T-helper 2 cell treated with Interferon-gamma antibody and Interleukin-4, amounts not matched to agents 100 ng/mL and 5 ng/mL, for 36 hours (primary cell): Measurements from ENCODE around the gene PTPRF. TPM values are rescaled to one million over a fixed set of nuclear protein-coding genes. Genes with fewer than 3 reads are reported as not detected.
"Not testable (repeated sequence)": the region's sequence is repeated elsewhere in the genome, so short reads cannot be mapped to it uniquely, and the experiment has no call there.

Experiments used
- intact Hi-C: fragments of 100-400 bp; cut with micrococcal nuclease; formaldehyde crosslinking; loops from one replicate; pipeline ENCODE4 v1.15.1; 2023
- total RNA-seq: library from RNA; stranded (reverse); gene quantifications from 2 replicates; pipeline ENCODE4 v1.2.3, GENCODE V29; 2022

Gene PTPRF
- total RNA-seq, 1 donor from 2014 or later: 2.6 TPM

GRCh38 chr1:43622901-43623780 is 92.5 kb downstream of the PTPRF start:
- intact Hi-C loops: no loop called here

GRCh38 chr1:43625063-43625780 is 94.5 kb downstream of the PTPRF start:
- intact Hi-C loops: no loop called here

GRCh38 chr1:43632135-43632670 is 101.5 kb downstream of the PTPRF start:
- intact Hi-C loops: no loop called here

GRCh38 chr1:43634721-43635120 is 104.0 kb downstream of the PTPRF start:
- intact Hi-C loops: no loop called here

GRCh38 chr1:43636006-43636641 is 105.4 kb downstream of the PTPRF start:
- intact Hi-C loops: no loop called here

GRCh38 chr1:43637267-43637666 is 106.6 kb downstream of the PTPRF start:
- intact Hi-C loops: no loop called here

- intact Hi-C loops: not testable (repeated sequence)
Observed at GRCh38 chr1:43638381-43638780, 107.7 kb downstream of the PTPRF start.

GRCh38 chr1:43639976-43640794 is 109.5 kb downstream of the PTPRF start:
- intact Hi-C loops: no loop called here

GRCh38 chr1:43644558-43644957 is 113.9 kb downstream of the PTPRF start:
- intact Hi-C loops: no loop called here

GRCh38 chr1:43645461-43645860 is 114.8 kb downstream of the PTPRF start:
- intact Hi-C loops: no loop called here

GRCh38 chr1:43647331-43647730 is 116.6 kb downstream of the PTPRF start:
- intact Hi-C loops: not testable (repeated sequence)

GRCh38 chr1:43648221-43648847 is 117.7 kb downstream of the PTPRF start:
- intact Hi-C loops: loop anchor here (2.0 kb wide), 1 partner anchor 120 kb away; no protein-coding TSS in a partner anchor

GRCh38 chr1:43648876-43649477 is 118.3 kb downstream of the PTPRF start:
- intact Hi-C loops: loop anchor here (1.0 to 2.0 kb wide), 2 partner anchors 58 to 120 kb away; partner anchors contain the start of gene ST3GAL3

- intact Hi-C loops: loop anchor here (10.0 kb wide), 1 partner anchor 294 kb away; the partner anchor contains the start of gene IPO13
Observed at GRCh38 chr1:43650310-43651085, 119.8 kb downstream of the PTPRF start.

GRCh38 chr1:43651188-43651587 is 120.5 kb downstream of the PTPRF start:
- intact Hi-C loops: loop anchor here (10.0 kb wide), 1 partner anchor 294 kb away; the partner anchor contains the start of gene IPO13

GRCh38 chr1:43651902-43652301 is 121.2 kb downstream of the PTPRF start:
- intact Hi-C loops: loop anchor here (10.0 kb wide), 1 partner anchor 293 kb away; the partner anchor contains the start of gene IPO13

GRCh38 chr1:43653339-43653738 is 122.7 kb downstream of the PTPRF start:
- intact Hi-C loops: loop anchor here (10.0 kb wide), 1 partner anchor 291 kb away; the partner anchor contains the start of gene IPO13

GRCh38 chr1:43653893-43654292 is 123.2 kb downstream of the PTPRF start:
- intact Hi-C loops: loop anchor here (10.0 kb wide), 1 partner anchor 291 kb away; the partner anchor contains the start of gene IPO13
